HCT116 (cell line): Measurements from ENCODE around the gene AQP1. TPM values are rescaled to one million over a fixed set of nuclear protein-coding genes. Genes with fewer than 3 reads are reported as not detected.

ENCODE experiments used
- ATAC-seq: fragments of 200-7000 bp; cut with Tn5 transposase; 2 replicates; pipeline ENCODE4 v1.9.1; 2020; ENCODE audit warnings: mild to moderate bottlenecking, moderate library complexity
- BruUV-seq: library from RNA; stranded (reverse); fragments of 400-500 nt; replicated peaks from 2 replicates; lab custom pipeline; 2021; lab: Mats Ljungman, UMichigan
- CTCF ChIA-PET: fragments of 300-600 bp; sonication (Branson Sonifier 250); formaldehyde crosslinking; loops from one replicate; lab custom pipeline; 2021; ENCODE audit warnings: antibody characterized with exemption; lab: Charles Lee
- POLR2A ChIA-PET: fragments of 300-600, 350-600 bp; sonication (Branson Sonifier 250); formaldehyde crosslinking; loops from one replicate; lab custom pipeline; 2021; ENCODE audit warnings: antibody characterized with exemption; lab: Charles Lee
- RAD21 ChIA-PET, 2 experiments: fragments of 300-600 bp; sonication (Branson Sonifier 250); formaldehyde crosslinking; loops; one replicate each; lab custom pipeline; 2023; ENCODE audit warnings: low total read pairs in 2 of 2; ENCODE audit not compliant: uncharacterized antibody in 2 of 2, unreplicated experiment in 2 of 2, low non-redundant PET in 1 of 2; lab: Charles Lee
- DNase-seq: peaks from one replicate; pipeline ENCODE4 v3.0.0-alpha.2; 2010; ENCODE audit warnings: low read depth, low spot score
- H2AFZ ChIP-seq: fragments of 200-600 bp; shearing (Covaris generic), sonication (generic); 2 replicates; pipeline ENCODE4 v1.6.1; 2017; ENCODE audit warnings: low read depth, mixed run types, mixed read lengths, antibody characterized with exemption, low read length; ENCODE audit not compliant: poor library complexity, severe bottlenecking
- H3K27ac ChIP-seq: 2 replicates; pipeline ENCODE4 v1.5.1; 2012; ENCODE audit warnings: low read depth, low read length
- H3K27me3 ChIP-seq: fragments of 200-600 bp; sonication (generic); 2 replicates; pipeline ENCODE4 v1.6.1; 2016; ENCODE audit warnings: mixed run types, low read length, mixed read lengths; ENCODE audit not compliant: insufficient read depth
- H3K36me3 ChIP-seq, 2 experiments: fragments of 200-500 bp in 1 of 2; fragments of 200-600 bp in 1 of 2; sonication (Bioruptor generic) in 1 of 2; sonication (generic) in 1 of 2; 2 replicates each; pipeline versions ENCODE4 v1.5.1 to v1.6.1; 2014 to 2016; ENCODE audit warnings: low read length in 2 of 2, inconsistent platforms in 1 of 2, mixed read lengths in 1 of 2, mixed run types in 1 of 2; ENCODE audit not compliant: insufficient read depth in 2 of 2, control insufficient read depth in 1 of 2
- H3K4me1 ChIP-seq, 2 experiments: fragments of 200-600 bp in 1 of 2; sonication (generic) in 1 of 2; 2 replicates each; pipeline versions ENCODE4 v1.5.1 to v1.6.1; 2012 to 2017; ENCODE audit warnings: low read length in 2 of 2, inconsistent platforms in 1 of 2, mild to moderate bottlenecking in 1 of 2, mixed read lengths in 1 of 2, mixed run types in 1 of 2, moderate library complexity in 1 of 2; ENCODE audit not compliant: insufficient read depth in 2 of 2, control insufficient read depth in 1 of 2
- H3K4me2 ChIP-seq: fragments of 200-600 bp; sonication (generic); 2 replicates; pipeline ENCODE4 v1.6.1; 2017; ENCODE audit warnings: mixed run types, low read length, mixed read lengths
- H3K4me3 ChIP-seq, 2 experiments: fragments of 200-600 bp in 1 of 2; sonication (generic) in 1 of 2; replicated peaks in 1 of 2; 2 replicates each; pipeline ENCODE4 v1.5.1; 2011 to 2016; ENCODE audit warnings: low read length in 2 of 2, control low read depth in 1 of 2, low read depth in 1 of 2, mild to moderate bottlenecking in 1 of 2, mixed read lengths in 1 of 2, mixed run types in 1 of 2
- H3K79me2 ChIP-seq: fragments of 200-600 bp; sonication (generic); 2 replicates; pipeline ENCODE4 v1.6.1; 2017; ENCODE audit warnings: mild to moderate bottlenecking, mixed run types, low read length, moderate library complexity, mixed read lengths; ENCODE audit not compliant: insufficient read depth
- H3K9ac ChIP-seq: fragments of 200-600 bp; sonication (generic); 2 replicates; pipeline ENCODE4 v1.6.1; 2016; ENCODE audit warnings: low read length, mixed read lengths
- H3K9me2 ChIP-seq: fragments of 200-600 bp; sonication (generic), shearing (Covaris generic); 2 replicates; pipeline ENCODE4 v1.6.1; 2017; ENCODE audit warnings: mixed run types, mild to moderate bottlenecking, moderate library complexity; ENCODE audit not compliant: insufficient read depth
- H3K9me3 ChIP-seq, 2 experiments: fragments of 200-500 bp in 1 of 2; fragments of 200-600 bp in 1 of 2; sonication (Bioruptor generic) in 1 of 2; sonication (generic) in 1 of 2; 2 replicates each; pipeline ENCODE4 v1.6.1; 2014 to 2017; ENCODE audit warnings: low read length in 2 of 2, mixed read lengths in 2 of 2, inconsistent platforms in 1 of 2, low read depth in 1 of 2, mild to moderate bottlenecking in 1 of 2, mixed run types in 1 of 2, moderate library complexity in 1 of 2; ENCODE audit not compliant: control insufficient read depth in 1 of 2, insufficient read depth in 1 of 2
- H4K20me1 ChIP-seq: fragments of 200-600 bp; sonication (generic), shearing (Covaris generic); 2 replicates; pipeline ENCODE4 v1.6.1; 2017; ENCODE audit warnings: mixed run types, mild to moderate bottlenecking, moderate library complexity; ENCODE audit not compliant: insufficient read depth
- CBX3 ChIP-seq: IDR thresholded peaks from 2 replicates; pipeline ENCODE4 v1.6.1; 2012; ENCODE audit warnings: low read depth
- EZH2phosphoT487 ChIP-seq: fragments of 200-600 bp; IDR thresholded peaks from 2 replicates; pipeline ENCODE4 v1.6.1; 2018; ENCODE audit warnings: antibody characterized with exemption, borderline replicate concordance
- FOSL1 ChIP-seq: IDR thresholded peaks from 2 replicates; pipeline ENCODE4 v1.6.1; 2012; ENCODE audit warnings: low read depth
- JUND ChIP-seq: IDR thresholded peaks from 2 replicates; pipeline ENCODE4 v1.6.1; 2012
- POLR2AphosphoS5 ChIP-seq: IDR thresholded peaks from 2 replicates; pipeline ENCODE4 v1.6.1; 2011; ENCODE audit warnings: mild to moderate bottlenecking, low read depth, low read length, moderate library complexity
- RAD21 ChIP-seq: IDR thresholded peaks from 2 replicates; pipeline ENCODE4 v1.6.1; 2012; ENCODE audit warnings: low read depth, mild to moderate bottlenecking
- REST ChIP-seq: IDR thresholded peaks from 2 replicates; pipeline ENCODE4 v1.6.1; 2012; ENCODE audit warnings: low read depth
- SP1 ChIP-seq: IDR thresholded peaks from 2 replicates; pipeline ENCODE4 v1.6.1; 2012; ENCODE audit warnings: low read depth
- TCF7L2 ChIP-seq: IDR thresholded peaks from 2 replicates; pipeline ENCODE4 v1.7.0; 2011; ENCODE audit warnings: borderline replicate concordance, inconsistent platforms; ENCODE audit not compliant: insufficient read depth, insufficient read length; ENCODE audit errors: extremely low read depth
- YY1 ChIP-seq: IDR thresholded peaks from 2 replicates; pipeline ENCODE4 v1.6.1; 2011; ENCODE audit warnings: low read length, low read depth, moderate library complexity, mild to moderate bottlenecking; ENCODE audit not compliant: insufficient replicate concordance; ENCODE audit errors: extremely low read depth
- ZBTB33 ChIP-seq: IDR thresholded peaks from 2 replicates; pipeline ENCODE4 v1.6.1; 2011; ENCODE audit warnings: mild to moderate bottlenecking, low read length, moderate library complexity; ENCODE audit not compliant: insufficient replicate concordance; ENCODE audit errors: extremely low read depth
- ZFX ChIP-seq: fragments of 450-650 bp; IDR thresholded peaks from 2 replicates; pipeline ENCODE4 v1.6.1; 2017
- intact Hi-C: fragments of 100-400 bp; cut with micrococcal nuclease; formaldehyde crosslinking; loops from 2 replicates; pipeline ENCODE4 v1.10.0; 2022
- total RNA-seq: library from RNA; stranded (reverse); gene quantifications from one replicate; pipeline ENCODE4 v1.2.1, GENCODE V29; 2021; ENCODE audit not compliant: unreplicated experiment
- TF ChIP-seq, protein P1 (sequence below), 3 experiments: fragments of 200-600 bp in 1 of 3; sonication (generic) in 1 of 3; IDR thresholded peaks in 2 of 3; conservative IDR thresholded peaks in 1 of 3; 2 replicates each; pipeline ENCODE4 v1.5.1; 2012 to 2017; ENCODE audit warnings: low read depth in 2 of 3, low read length in 2 of 3, antibody characterized with exemption in 1 of 3, borderline replicate concordance in 1 of 3, control low read depth in 1 of 3, mild to moderate bottlenecking in 1 of 3, mixed read lengths in 1 of 3, mixed run types in 1 of 3, moderate library complexity in 1 of 3; ENCODE audit not compliant: insufficient read depth in 1 of 3

Gene AQP1
- total RNA-seq, 1 experiment from 2014 or later: 2.0 TPM

DNA sequence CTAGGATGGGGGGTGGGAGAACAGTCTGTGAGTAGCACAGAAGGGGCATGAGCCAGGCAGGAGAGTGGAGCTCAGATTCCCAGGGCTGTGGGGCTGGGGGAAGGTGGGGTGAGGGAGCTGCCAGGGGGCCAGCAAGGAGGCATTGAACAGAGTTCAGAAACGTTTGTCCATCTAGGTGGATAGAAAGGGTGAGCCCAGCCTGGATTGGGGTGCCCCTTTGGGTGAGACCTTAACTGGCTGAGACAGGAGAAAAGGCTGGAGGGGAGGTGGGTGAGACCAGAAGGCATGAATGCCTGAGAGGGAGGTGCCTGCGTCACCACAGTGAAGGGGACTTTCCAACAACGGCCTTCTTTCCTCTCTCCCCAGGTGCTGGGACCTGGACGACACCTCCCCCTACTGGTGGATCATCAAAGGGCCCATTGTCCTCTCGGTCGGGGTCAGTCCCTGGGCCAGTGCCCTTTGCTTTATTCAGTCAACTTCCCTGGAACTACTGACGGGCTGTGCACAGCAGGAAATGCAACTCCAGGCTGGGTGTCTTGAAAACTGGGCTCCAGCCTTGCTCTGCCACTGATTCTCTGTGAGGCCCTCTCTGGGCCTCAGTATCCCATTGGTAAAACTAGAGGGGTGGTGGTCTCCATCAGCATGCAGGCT lies 63.1 kb downstream of the AQP1 start:
- CTCF ChIA-PET: interaction anchor here (3.0 kb wide), 1 partner anchor 36 kb away, joined by 11 read pairs; no protein-coding TSS in a partner anchor
- no peaks in the 10 kb centered on the region for H4K20me1 ChIP-seq
- intact Hi-C loops: loop anchor here (1.0 to 2.0 kb wide), 2 partner anchors 36 to 174 kb away; no protein-coding TSS in a partner anchor
- H3K9me2 ChIP-seq: no peaks in the 10 kb centered on the region
- TF ChIP-seq CBX3 (no peak), POLR2AphosphoS5 (no peak), YY1 (no peak), SP1 (no peak), JUND (no peak), ZFX (no peak), TCF7L2 (peak; percentile 87), RAD21 (peak; percentile 84), ZBTB33 (no peak), EZH2phosphoT487 (no peak), FOSL1 (no peak), REST (no peak)
- TF ChIP-seq, protein P1, sequence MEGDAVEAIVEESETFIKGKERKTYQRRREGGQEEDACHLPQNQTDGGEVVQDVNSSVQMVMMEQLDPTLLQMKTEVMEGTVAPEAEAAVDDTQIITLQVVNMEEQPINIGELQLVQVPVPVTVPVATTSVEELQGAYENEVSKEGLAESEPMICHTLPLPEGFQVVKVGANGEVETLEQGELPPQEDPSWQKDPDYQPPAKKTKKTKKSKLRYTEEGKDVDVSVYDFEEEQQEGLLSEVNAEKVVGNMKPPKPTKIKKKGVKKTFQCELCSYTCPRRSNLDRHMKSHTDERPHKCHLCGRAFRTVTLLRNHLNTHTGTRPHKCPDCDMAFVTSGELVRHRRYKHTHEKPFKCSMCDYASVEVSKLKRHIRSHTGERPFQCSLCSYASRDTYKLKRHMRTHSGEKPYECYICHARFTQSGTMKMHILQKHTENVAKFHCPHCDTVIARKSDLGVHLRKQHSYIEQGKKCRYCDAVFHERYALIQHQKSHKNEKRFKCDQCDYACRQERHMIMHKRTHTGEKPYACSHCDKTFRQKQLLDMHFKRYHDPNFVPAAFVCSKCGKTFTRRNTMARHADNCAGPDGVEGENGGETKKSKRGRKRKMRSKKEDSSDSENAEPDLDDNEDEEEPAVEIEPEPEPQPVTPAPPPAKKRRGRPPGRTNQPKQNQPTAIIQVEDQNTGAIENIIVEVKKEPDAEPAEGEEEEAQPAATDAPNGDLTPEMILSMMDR (IDR thresholded peaks at IDR 0.05 in 2 of 3, conservative IDR thresholded peaks at IDR 0.05 in 1 of 3; ENCODE audit: borderline replicate concordance in 1 of 3, insufficient read depth in 1 of 3, low read depth in 2 of 3, low read length in 2 of 3): peak; percentile 72 to 89 (median 87)
- no TSS peak for BruUV-seq
- no peaks in the 10 kb centered on the region for H3K79me2 ChIP-seq
- ATAC-seq (peak; percentile 88), DNase-seq (peak; percentile 46)
- no peak overlapping the region for H3K27ac ChIP-seq
- H2AFZ ChIP-seq: no peak overlapping the region
- no peak overlapping the region for H3K4me3 ChIP-seq
- RAD21 ChIA-PET: no interaction called here
- peak overlapping the region; percentile 17; the same call in 1 of the 2 replicates for H3K4me2 ChIP-seq
- H3K36me3 ChIP-seq: no peaks in the 10 kb centered on the region
- H3K4me1 ChIP-seq: peaks cover 0 to 7% of the 10 kb centered on the region in 2 experiments; a peak in 1 of 4 replicates
- POLR2A ChIA-PET: no interaction called here
- no peaks in the 10 kb centered on the region for H3K9me3 ChIP-seq
- H3K9ac ChIP-seq: no peak overlapping the region
- peaks cover 5% of the 10 kb centered on the region; the same call in 1 of the 2 replicates for H3K27me3 ChIP-seq
